GM12878 (cell line): ENCODE results near the gene MARK4. TPM values are rescaled to one million over a fixed set of nuclear protein-coding genes. Genes with fewer than 3 reads are reported as not detected.

Source experiments
- ATAC-seq: fragments of 200-7000 bp; cut with Tn5 transposase; 3 replicates; pipeline ENCODE4 v1.9.1; 2020; ENCODE audit warnings: mild to moderate bottlenecking, moderate library complexity
- BruUV-seq: library from RNA; stranded (reverse); fragments of 400-500 nt; replicated peaks from 2 replicates; lab custom pipeline; 2021; lab: Mats Ljungman, UMichigan
- CTCF ChIA-PET: fragments of 300-600 bp; sonication (Branson Sonifier 250); formaldehyde crosslinking; extraction: SDS; loops from one replicate; lab custom pipeline; 2021; ENCODE audit warnings: inconsistent platforms; lab: Yijun Ruan, JAX
- POLR2A ChIA-PET: fragments of 350-600 bp; formaldehyde crosslinking; extraction: SDS; loops from one replicate; lab custom pipeline; 2021; ENCODE audit warnings: inconsistent platforms; lab: Charles Lee
- RAD21 ChIA-PET: fragments of 300-600 bp; sonication (Branson Sonifier 250); formaldehyde crosslinking; loops from one replicate; lab custom pipeline; 2023; ENCODE audit warnings: antibody characterized with exemption; ENCODE audit not compliant: unreplicated experiment; lab: Charles Lee
- SMC1A ChIA-PET: fragments of 300-600 bp; sonication (Branson Sonifier 250); formaldehyde crosslinking; loops from one replicate; lab custom pipeline; 2023; ENCODE audit not compliant: unreplicated experiment, uncharacterized antibody; lab: Charles Lee
- DNase-seq: peaks from one replicate; pipeline ENCODE4 v3.0.0-alpha.2; 2011; ENCODE audit warnings: low read depth, low spot score
- FAIRE-seq: peaks from 3 replicates; lab custom pipeline; 2011; peaks lifted over from hg19 to GRCh38; lab: Jason Lieb, UNC
- H2AFZ ChIP-seq: 2 replicates; pipeline ENCODE4 v1.6.0; 2011; ENCODE audit warnings: low read depth, low read length, control low read depth; ENCODE audit not compliant: control insufficient read depth
- H3K27ac ChIP-seq: 2 replicates; pipeline ENCODE4 v1.5.1; 2011; ENCODE audit warnings: control low read depth; ENCODE audit not compliant: control insufficient read depth, insufficient read depth
- H3K27me3 ChIP-seq, 2 experiments: replicated peaks in 1 of 2; 2 replicates each; pipeline versions ENCODE4 v1.6.0 to v1.6.1; 2011; ENCODE audit warnings: low read length in 1 of 2; ENCODE audit not compliant: control insufficient read depth in 2 of 2, insufficient read depth in 2 of 2
- H3K36me3 ChIP-seq, 2 experiments: 2 replicates each; pipeline ENCODE4 v1.5.1; 2011; ENCODE audit warnings: low read length in 1 of 2; ENCODE audit not compliant: control insufficient read depth in 2 of 2, insufficient read depth in 2 of 2
- H3K4me1 ChIP-seq: 2 replicates; pipeline ENCODE4 v1.6.1; 2011; ENCODE audit warnings: mild to moderate bottlenecking, low read length, moderate library complexity, mixed read lengths; ENCODE audit not compliant: control insufficient read depth, insufficient read depth
- H3K4me2 ChIP-seq: 2 replicates; pipeline ENCODE4 v1.6.0; 2011; ENCODE audit warnings: control low read depth; ENCODE audit not compliant: control insufficient read depth, insufficient read depth
- H3K4me3 ChIP-seq: fragments of 200-600 bp; sonication (generic); 2 replicates; pipeline ENCODE4 v1.5.1; 2016
- H3K79me2 ChIP-seq: 2 replicates; pipeline ENCODE4 v1.6.0; 2011; ENCODE audit warnings: low read length; ENCODE audit not compliant: control insufficient read depth, insufficient read depth
- H3K9ac ChIP-seq: 2 replicates; pipeline ENCODE4 v1.8.0; 2011; ENCODE audit warnings: low read length, control low read depth, mixed read lengths; ENCODE audit not compliant: control insufficient read depth, insufficient read depth
- H3K9me3 ChIP-seq: replicated peaks from 3 replicates; pipeline ENCODE4 v1.5.1; 2011; ENCODE audit warnings: mild to moderate bottlenecking, low read length; ENCODE audit not compliant: control insufficient read depth, insufficient read depth
- H4K20me1 ChIP-seq: 2 replicates; pipeline ENCODE4 v1.6.0; 2011; ENCODE audit not compliant: control insufficient read depth, insufficient read depth
- BRCA1 ChIP-seq: IDR thresholded peaks from 2 replicates; pipeline ENCODE4 v1.6.1; 2011; ENCODE audit warnings: low read depth, low read length, improper control_type of control experiment
- CBFB ChIP-seq: IDR thresholded peaks from 2 replicates; pipeline ENCODE4 v1.6.1; 2016; ENCODE audit warnings: antibody characterized with exemption, low read depth
- CBX3 ChIP-seq: fragments of 200-600 bp; sonication (generic); IDR thresholded peaks from 2 replicates; pipeline ENCODE4 v1.6.1; 2016; ENCODE audit warnings: low read depth, borderline replicate concordance
- CBX5 ChIP-seq: sonication (generic); IDR thresholded peaks from 2 replicates; pipeline ENCODE4 v1.6.1; 2016; ENCODE audit warnings: low read depth, moderate library complexity, mild to moderate bottlenecking, inconsistent platforms
- CHD2 ChIP-seq: IDR thresholded peaks from 2 replicates; pipeline ENCODE4 v1.6.1; 2011; ENCODE audit warnings: low read depth, low read length, improper control_type of control experiment, borderline replicate concordance
- DPF2 ChIP-seq: fragments of 450-650 bp; IDR thresholded peaks from 2 replicates; pipeline ENCODE4 v1.6.1; 2017; ENCODE audit warnings: mild to moderate bottlenecking
- MEF2A ChIP-seq: IDR thresholded peaks from 2 replicates; pipeline ENCODE4 v1.6.1; 2011; ENCODE audit warnings: low read depth, mild to moderate bottlenecking, low read length, moderate library complexity; ENCODE audit not compliant: insufficient read depth
- PAX8 ChIP-seq: fragments of 450-650 bp; IDR thresholded peaks from 2 replicates; pipeline ENCODE4 v1.6.1; 2017; ENCODE audit warnings: mild to moderate bottlenecking, moderate library complexity
- POLR2AphosphoS5 ChIP-seq: IDR thresholded peaks from 2 replicates; pipeline ENCODE4 v1.6.1; 2011; ENCODE audit warnings: mild to moderate bottlenecking, low read length, inconsistent platforms
- STAT1 ChIP-seq: fragments of 450-650 bp; conservative IDR thresholded peaks from 2 replicates; pipeline ENCODE4 v1.6.1; 2014; ENCODE audit warnings: antibody characterized with exemption, mild to moderate bottlenecking
- SUZ12 ChIP-seq: fragments of 200-600 bp; sonication (generic); IDR thresholded peaks from one replicate; pipeline ENCODE4 v1.6.1; 2018; ENCODE audit warnings: antibody characterized with exemption, mild to moderate bottlenecking; ENCODE audit not compliant: unreplicated experiment
- TCF12 ChIP-seq: IDR thresholded peaks from 2 replicates; pipeline ENCODE4 v1.6.1; 2011; ENCODE audit warnings: low read depth, mild to moderate bottlenecking, low read length
- USF2 ChIP-seq: IDR thresholded peaks from 2 replicates; pipeline ENCODE4 v1.6.1; 2011; ENCODE audit warnings: low read depth, low read length, improper control_type of control experiment, borderline replicate concordance
- YY1 ChIP-seq: IDR thresholded peaks from 2 replicates; pipeline ENCODE4 v1.6.1; 2011; ENCODE audit warnings: low read depth, mild to moderate bottlenecking, low read length
- ZBTB11 ChIP-seq: fragments of 450-650 bp; formaldehyde crosslinking; IDR thresholded peaks from 2 replicates; pipeline ENCODE4 v1.5.0; 2022; ENCODE audit warnings: mild to moderate bottlenecking, missing genetic modification characterization
- ZNF274 ChIP-seq: IDR thresholded peaks from one replicate; pipeline ENCODE4 v1.8.0; 2011; ENCODE audit not compliant: insufficient read length, insufficient read depth
- ZNF592 ChIP-seq: fragments of 450-650 bp; IDR thresholded peaks from 2 replicates; pipeline ENCODE4 v1.6.1; 2017; ENCODE audit warnings: mild to moderate bottlenecking, moderate library complexity
- WGBS: methylation state at CpG from one replicate; pipeline ENCODE4 v1.1.6; 2016; ENCODE audit warnings: low lambda C conversion rate; ENCODE audit not compliant: insufficient replicate concordance, insufficient coverage; ENCODE audit errors: missing lambda C conversion rate; 5-methylcytosine and 5-hydroxymethylcytosine counted together
- in situ Hi-C: fragments of 300-500 bp; cut with MboI; formaldehyde crosslinking; loops from 9 replicates; pipeline ENCODE4 v1.14.3; 2018; ENCODE audit warnings: mixed read lengths
- intact Hi-C: fragments of 100-400 bp; cut with micrococcal nuclease; formaldehyde crosslinking; loops from one replicate; pipeline ENCODE4 v1.14.2; 2022; ENCODE audit not compliant: unreplicated experiment
- polyA plus RNA-seq, 11 experiments: library from polyadenylated mRNA; depleted of rRNA in 4 of 11; unstranded in 6 of 11; stranded (reverse) in 5 of 11; fragments of >200 nt; fragmentation: Nextera tagmentation in 4 of 11; fragmentation: Illumina TruSeq in 1 of 11; extraction: Ambion mirVana in 4 of 11; extraction: Trizol in 1 of 11; gene quantifications; 1 replicate in 1 of 11; 2 replicates in 10 of 11; pipeline versions ENCODE4 v1.2.1 to v1.2.3, GENCODE V29; 2011 to 2016; ENCODE audit warnings: inconsistent platforms in 2 of 11, missing spikeins in 2 of 11, low read depth in 1 of 11
- total RNA-seq, 4 experiments: library from RNA; depleted of rRNA in 3 of 4; stranded (reverse); fragments of >200 nt in 3 of 4; fragmentation: Illumina TruSeq in 1 of 4; extraction: Trizol in 1 of 4; gene quantifications; 2 replicates each; pipeline versions ENCODE4 v1.2.1 to v1.2.3, GENCODE V29; 2013 to 2021

MARK4 gene
- total and polyA plus RNA-seq, 10 of the 15 experiments (the other 5 are each of a cell fraction or from before 2014, with no cell fraction given), result 0.66 to 24.3 (median 5.1) TPM

GRCh38 chr19:45327404-45328143 is 76.5 kb downstream of the MARK4 start:
- POLR2A ChIA-PET, result no interaction called here
- H3K27ac ChIP-seq, result no peak overlapping the region
- SMC1A ChIA-PET, result no interaction called here
- peaks cover 0 to 3% of the 10 kb centered on the region in 2 experiments; a peak in 1 of 4 replicates for H3K27me3 ChIP-seq
- H2AFZ ChIP-seq, result no peak overlapping the region
- no peaks in the 10 kb centered on the region for H4K20me1 ChIP-seq
- in situ Hi-C loops (no loop called here), intact Hi-C loops (no loop called here)
- no peak overlapping the region for H3K4me2 ChIP-seq
- H3K9ac ChIP-seq, result no peak overlapping the region
- no peak overlapping the region for H3K4me3 ChIP-seq
- FAIRE-seq, result no peak
- no TSS peak for BruUV-seq
- no peaks in the 10 kb centered on the region for H3K4me1 ChIP-seq
- RAD21 ChIA-PET, result interaction anchor here (1.4 kb wide), 1 partner anchor 482 kb away, joined by 3 read pairs; the partner anchor contains the start of gene NECTIN2
- WGBS, result 46% methylated on average over 13 of the region's 13 CpGs
- H3K9me3 ChIP-seq, result no peaks in the 10 kb centered on the region
- ATAC-seq, result no peak
- H3K79me2 ChIP-seq, result no peaks in the 10 kb centered on the region
- no peak for DNase-seq
- CTCF ChIA-PET, result interaction anchor here (1.9 to 2.0 kb wide), 2 partner anchors 11 to 163 kb away, joined by 6 to 15 read pairs; no protein-coding TSS in a partner anchor
- no peaks in the 10 kb centered on the region for H3K36me3 ChIP-seq
- no peak for TF ChIP-seq CBX3
- TF ChIP-seq PAX8, result no peak
- no peak for TF ChIP-seq USF2
- no peak for TF ChIP-seq CBX5
- TF ChIP-seq CHD2, result no peak
- no peak for TF ChIP-seq SUZ12
- TF ChIP-seq POLR2AphosphoS5, result no peak
- TF ChIP-seq ZNF274, result no peak
- no peak for TF ChIP-seq DPF2
- no peak for TF ChIP-seq STAT1
- TF ChIP-seq ZNF592, result no peak
- TF ChIP-seq CBFB, result no peak
- TF ChIP-seq ZBTB11 (CRISPR knock-in tag), result no peak
- no peak for TF ChIP-seq YY1
- TF ChIP-seq MEF2A, result no peak
- TF ChIP-seq BRCA1, result no peak
- TF ChIP-seq TCF12, result no peak
- TF ChIP-seq, all 136 proteins: peak for 0
